Ectodermal cell (in vitro differentiated cells): ENCODE measurements around the gene COPS2.
"Not testable (repeated sequence)": the region's sequence is repeated elsewhere in the genome, so short reads cannot be mapped to it uniquely, and the experiment has no call there.

ENCODE experiments used
- H3K27ac ChIP-seq: 2 replicates; pipeline ENCODE4 v1.7.0; 2013; ENCODE audit warnings: mild to moderate bottlenecking, low read depth, low read length; ENCODE audit not compliant: insufficient read depth, poor library complexity, severe bottlenecking
- H3K27me3 ChIP-seq: 2 replicates; pipeline ENCODE4 v1.7.0; 2013; ENCODE audit warnings: mild to moderate bottlenecking, low read length; ENCODE audit not compliant: insufficient read depth, control insufficient read depth, poor library complexity, severe bottlenecking
- H3K36me3 ChIP-seq: one replicate; pipeline ENCODE4 v1.7.0; 2013; ENCODE audit warnings: low read length; ENCODE audit not compliant: control insufficient read depth, insufficient read depth
- H3K4me1 ChIP-seq: one replicate; pipeline ENCODE4 v1.7.0; 2013; ENCODE audit warnings: low read length; ENCODE audit not compliant: control insufficient read depth, insufficient read depth
- H3K4me3 ChIP-seq: 2 replicates; pipeline ENCODE4 v1.7.0; 2013; ENCODE audit warnings: low read depth, low read length, control low read depth; ENCODE audit not compliant: insufficient read depth
- H3K9me3 ChIP-seq: 2 replicates; pipeline ENCODE4 v1.7.0; 2013; ENCODE audit warnings: mild to moderate bottlenecking, low read length, moderate library complexity; ENCODE audit not compliant: control insufficient read depth
- WGBS, 2 experiments: methylation state at CpG; one replicate each; pipeline ENCODE4 v1.1.7; 2013; ENCODE audit warnings: missing lambda C conversion rate in 2 of 2; 5-methylcytosine and 5-hydroxymethylcytosine counted together

The COPS2 gene

GRCh38 chr15:49083401-49084284 is 71.8 kb downstream of the COPS2 start:
- WGBS, 2 experiments: 97% methylated on average over 5 of the region's 5 CpGs
- no peak overlapping the region for H3K27ac ChIP-seq

GRCh38 chr15:49082960-49083359 is 72.4 kb downstream of the COPS2 start:
- Histone ChIP-seq H3K27me3 (no peaks in the 10 kb centered on the region), H3K36me3 (no peaks in the 10 kb centered on the region), H3K27ac (no peak overlapping the region), H3K9me3 (no peaks in the 10 kb centered on the region), H3K4me3 (no peak overlapping the region), H3K4me1 (no peaks in the 10 kb centered on the region)
- 86 to 100% methylated on average over 1 of the region's 1 CpG for WGBS, 2 experiments

More at GRCh38 chr15:49083401-49084284, 71.8 kb downstream of the COPS2 start:
- H3K9me3 ChIP-seq: no peaks in the 10 kb centered on the region
- no peaks in the 10 kb centered on the region for H3K36me3 ChIP-seq
- H3K4me1 ChIP-seq: no peaks in the 10 kb centered on the region
- no peaks in the 10 kb centered on the region for H3K27me3 ChIP-seq
- no peak overlapping the region for H3K4me3 ChIP-seq

- 91 to 93% methylated on average over 23 of the region's 23 CpGs for WGBS, 2 experiments
- no peaks in the 10 kb centered on the region for H3K4me1 ChIP-seq
- H3K27me3 ChIP-seq: no peaks in the 10 kb centered on the region
- no peaks in the 10 kb centered on the region for H3K36me3 ChIP-seq
- no peak overlapping the region for H3K27ac ChIP-seq
- no peaks in the 10 kb centered on the region for H3K9me3 ChIP-seq
- no peak overlapping the region for H3K4me3 ChIP-seq
Measured at GRCh38 chr15:49079340-49080039, 75.9 kb downstream of the COPS2 start.

GRCh38 chr15:49075881-49076280 is 79.5 kb downstream of the COPS2 start:
- no peaks in the 10 kb centered on the region for H3K27me3 ChIP-seq
- no peak overlapping the region for H3K27ac ChIP-seq
- H3K4me3 ChIP-seq: no peak overlapping the region
- no peaks in the 10 kb centered on the region for H3K36me3 ChIP-seq
- H3K9me3 ChIP-seq: no peaks in the 10 kb centered on the region
- no peaks in the 10 kb centered on the region for H3K4me1 ChIP-seq

GRCh38 chr15:49074589-49075287 is 80.7 kb downstream of the COPS2 start:
- not testable (repeated sequence) for H3K4me3 ChIP-seq, H3K36me3 ChIP-seq, H3K4me1 ChIP-seq, H3K9me3 ChIP-seq, H3K27ac ChIP-seq, H3K27me3 ChIP-seq
- 96 to 99% methylated on average over 4 of the region's 6 CpGs for WGBS, 2 experiments
